Astrocyte (in vitro differentiated cells and primary cell): Measurements from ENCODE around the gene GNGT1. TPM values are rescaled to one million over a fixed set of nuclear protein-coding genes. Genes with fewer than 3 reads are reported as not detected.

Experiments
- DNase-seq: peaks from one replicate; pipeline ENCODE4 v3.0.0-alpha.2; 2010; ENCODE audit warnings: low read depth
- FAIRE-seq: peaks from 2 replicates; lab custom pipeline; 2011; peaks lifted over from hg19 to GRCh38; lab: Jason Lieb, UNC
- H2AFZ ChIP-seq: 2 replicates; pipeline ENCODE4 v1.6.0; 2012; ENCODE audit warnings: low read depth, low read length, inconsistent platforms
- H3K27ac ChIP-seq: 2 replicates; pipeline ENCODE4 v1.5.1; 2011; ENCODE audit warnings: low read depth, low read length, inconsistent platforms
- H3K27me3 ChIP-seq: 2 replicates; pipeline ENCODE4 v1.6.0; 2011; ENCODE audit warnings: low read length, inconsistent platforms; ENCODE audit not compliant: insufficient read depth
- H3K36me3 ChIP-seq: 2 replicates; pipeline ENCODE4 v1.5.1; 2011; ENCODE audit warnings: low read length, inconsistent platforms; ENCODE audit not compliant: insufficient read depth
- H3K4me1 ChIP-seq: 2 replicates; pipeline ENCODE4 v1.5.1; 2011; ENCODE audit warnings: low read length, inconsistent platforms; ENCODE audit not compliant: insufficient read depth
- H3K4me2 ChIP-seq: 2 replicates; pipeline ENCODE4 v1.6.0; 2012; ENCODE audit warnings: low read length, inconsistent platforms
- H3K4me3 ChIP-seq: 2 replicates; pipeline ENCODE4 v1.5.1; 2011; ENCODE audit warnings: low read depth, mild to moderate bottlenecking, low read length, inconsistent platforms; ENCODE audit not compliant: insufficient read depth
- H3K79me2 ChIP-seq: 2 replicates; pipeline ENCODE4 v1.6.0; 2012; ENCODE audit warnings: mild to moderate bottlenecking, low read length, inconsistent platforms; ENCODE audit not compliant: insufficient read depth
- H3K9ac ChIP-seq: 2 replicates; pipeline ENCODE4 v1.6.0; 2012; ENCODE audit warnings: mild to moderate bottlenecking, low read length, inconsistent platforms
- H3K9me3 ChIP-seq: 2 replicates; pipeline ENCODE4 v1.5.1; 2012; ENCODE audit warnings: low read depth, mild to moderate bottlenecking, low read length, inconsistent platforms; ENCODE audit not compliant: insufficient read depth
- H4K20me1 ChIP-seq: 2 replicates; pipeline ENCODE4 v1.6.0; 2012; ENCODE audit warnings: low read length, inconsistent platforms; ENCODE audit not compliant: insufficient read depth
- H3K27ac Mint-ChIP-seq: one replicate; pipeline ENCODE4 v1.8.0; 2021; ENCODE audit warnings: mild to moderate bottlenecking, mixed read lengths; ENCODE audit not compliant: unreplicated experiment
- H3K27me3 Mint-ChIP-seq: one replicate; pipeline ENCODE4 v1.8.0; 2021; ENCODE audit warnings: low read depth, mixed read lengths; ENCODE audit not compliant: unreplicated experiment
- H3K36me3 Mint-ChIP-seq: one replicate; pipeline ENCODE4 v1.8.0; 2021; ENCODE audit warnings: low read depth, mixed read lengths; ENCODE audit not compliant: unreplicated experiment
- H3K4me1 Mint-ChIP-seq: one replicate; pipeline ENCODE4 v1.8.0; 2021; ENCODE audit warnings: low read depth, mixed read lengths; ENCODE audit not compliant: unreplicated experiment
- H3K4me3 Mint-ChIP-seq: one replicate; pipeline ENCODE4 v1.8.0; 2021; ENCODE audit warnings: mild to moderate bottlenecking, moderate library complexity, mixed read lengths; ENCODE audit not compliant: unreplicated experiment
- H3K9me3 Mint-ChIP-seq: one replicate; pipeline ENCODE4 v1.8.0; 2021; ENCODE audit warnings: mild to moderate bottlenecking, mixed read lengths; ENCODE audit not compliant: unreplicated experiment
- EZH2 ChIP-seq: IDR thresholded peaks from 2 replicates; pipeline ENCODE4 v1.6.1; 2012; ENCODE audit warnings: mild to moderate bottlenecking, low read length, inconsistent platforms; ENCODE audit not compliant: insufficient read depth
- total RNA-seq: library from RNA; stranded (reverse); gene quantifications from 2 replicates; pipeline ENCODE4 v1.2.1, GENCODE V29; 2021
- TF ChIP-seq, protein P1 (sequence below): IDR thresholded peaks from 2 replicates; pipeline ENCODE4 v1.5.1; 2011; ENCODE audit warnings: low read depth, mild to moderate bottlenecking, inconsistent platforms, low read length, moderate library complexity; ENCODE audit not compliant: insufficient read depth

The GNGT1 gene
- total RNA-seq, 1 donor from 2014 or later, result not detected

DNA sequence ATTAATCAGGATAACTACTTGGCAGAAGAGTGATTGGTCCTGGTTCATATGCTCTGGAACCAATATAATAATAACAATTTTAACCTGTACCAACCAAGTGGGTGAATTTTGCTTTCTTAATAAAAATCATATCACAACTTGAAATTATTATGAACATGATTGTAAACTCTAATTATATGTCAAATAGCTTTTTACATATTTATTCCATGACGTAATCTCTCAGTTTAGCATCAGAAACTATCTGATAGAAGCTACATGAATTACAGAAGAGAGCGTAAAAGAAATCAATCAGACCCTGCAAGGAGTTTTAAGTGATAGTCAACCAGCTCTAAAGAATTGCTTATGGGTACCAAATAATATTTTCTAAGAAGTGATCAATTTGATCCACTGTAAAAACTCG lies 25.3 kb downstream of the GNGT1 start:
- FAIRE-seq (no peak), DNase-seq (no peak)
- no peaks in the 10 kb centered on the region for H3K79me2 ChIP-seq
- H3K27ac ChIP-seq, result no peak overlapping the region
- no peaks in the 10 kb centered on the region for H3K27me3 Mint-ChIP-seq
- no peak overlapping the region for H3K4me2 ChIP-seq
- H3K36me3 Mint-ChIP-seq, result peaks cover 2% of the 10 kb centered on the region
- H3K4me1 Mint-ChIP-seq, result no peaks in the 10 kb centered on the region
- no peak overlapping the region for H3K27ac Mint-ChIP-seq
- no peaks in the 10 kb centered on the region for H3K4me1 ChIP-seq
- no peaks in the 10 kb centered on the region for H3K27me3 ChIP-seq
- no peaks in the 10 kb centered on the region for H3K9me3 Mint-ChIP-seq
- TF ChIP-seq, protein P1, sequence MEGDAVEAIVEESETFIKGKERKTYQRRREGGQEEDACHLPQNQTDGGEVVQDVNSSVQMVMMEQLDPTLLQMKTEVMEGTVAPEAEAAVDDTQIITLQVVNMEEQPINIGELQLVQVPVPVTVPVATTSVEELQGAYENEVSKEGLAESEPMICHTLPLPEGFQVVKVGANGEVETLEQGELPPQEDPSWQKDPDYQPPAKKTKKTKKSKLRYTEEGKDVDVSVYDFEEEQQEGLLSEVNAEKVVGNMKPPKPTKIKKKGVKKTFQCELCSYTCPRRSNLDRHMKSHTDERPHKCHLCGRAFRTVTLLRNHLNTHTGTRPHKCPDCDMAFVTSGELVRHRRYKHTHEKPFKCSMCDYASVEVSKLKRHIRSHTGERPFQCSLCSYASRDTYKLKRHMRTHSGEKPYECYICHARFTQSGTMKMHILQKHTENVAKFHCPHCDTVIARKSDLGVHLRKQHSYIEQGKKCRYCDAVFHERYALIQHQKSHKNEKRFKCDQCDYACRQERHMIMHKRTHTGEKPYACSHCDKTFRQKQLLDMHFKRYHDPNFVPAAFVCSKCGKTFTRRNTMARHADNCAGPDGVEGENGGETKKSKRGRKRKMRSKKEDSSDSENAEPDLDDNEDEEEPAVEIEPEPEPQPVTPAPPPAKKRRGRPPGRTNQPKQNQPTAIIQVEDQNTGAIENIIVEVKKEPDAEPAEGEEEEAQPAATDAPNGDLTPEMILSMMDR, result no peak
- no peak overlapping the region for H2AFZ ChIP-seq
- no peak overlapping the region for H3K4me3 ChIP-seq
- H4K20me1 ChIP-seq, result no peaks in the 10 kb centered on the region
- H3K36me3 ChIP-seq, result no peaks in the 10 kb centered on the region
- no peak overlapping the region for H3K9ac ChIP-seq
- no peaks in the 10 kb centered on the region for H3K9me3 ChIP-seq
- H3K4me3 Mint-ChIP-seq, result no peak overlapping the region

DNA sequence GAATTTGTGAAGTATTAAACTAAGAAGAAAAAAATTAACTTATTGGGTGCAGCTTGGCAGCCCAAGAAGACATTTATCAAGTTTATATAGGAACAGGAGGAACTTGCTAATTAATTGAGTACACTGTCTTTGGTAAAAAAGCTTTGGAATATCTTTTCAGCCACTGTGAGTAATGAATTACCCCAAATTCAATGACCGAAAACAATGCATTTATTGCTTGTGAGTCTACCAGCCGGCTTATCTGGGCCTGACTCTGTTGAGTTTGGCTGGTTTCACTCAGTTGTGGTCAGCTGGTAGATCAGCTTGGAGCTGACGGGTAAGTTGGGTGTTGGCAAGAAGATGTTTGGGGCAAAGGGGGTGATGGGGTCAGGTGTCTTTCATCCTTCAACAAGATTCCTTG lies 26.8 kb downstream of the GNGT1 start:
- H3K4me2 ChIP-seq, result no peak overlapping the region
- FAIRE-seq, result no peak
- no peak overlapping the region for H3K4me3 Mint-ChIP-seq
- DNase-seq, result peak; percentile 75
- no peaks in the 10 kb centered on the region for H3K9me3 ChIP-seq
- peaks cover 3% of the 10 kb centered on the region for H3K9me3 Mint-ChIP-seq
- no peaks in the 10 kb centered on the region for H3K27me3 ChIP-seq
- H3K4me1 Mint-ChIP-seq, result peaks cover 2% of the 10 kb centered on the region
- no peaks in the 10 kb centered on the region for H4K20me1 ChIP-seq
- H3K27ac ChIP-seq, result no peak overlapping the region
- H3K36me3 ChIP-seq, result no peaks in the 10 kb centered on the region
- no peaks in the 10 kb centered on the region for H3K27me3 Mint-ChIP-seq
- no peaks in the 10 kb centered on the region for H3K79me2 ChIP-seq
- no peak overlapping the region for H3K27ac Mint-ChIP-seq
- H3K36me3 Mint-ChIP-seq, result no peaks in the 10 kb centered on the region
- no peak overlapping the region for H3K4me3 ChIP-seq
- H3K9ac ChIP-seq, result no peak overlapping the region
- H2AFZ ChIP-seq, result no peak overlapping the region
- no peak for TF ChIP-seq EZH2
- TF ChIP-seq, protein P1, result no peak
- no peaks in the 10 kb centered on the region for H3K4me1 ChIP-seq

- DNase-seq (no peak), FAIRE-seq (no peak)
- Histone ChIP-seq H3K4me3 (no peak overlapping the region), H3K79me2 (no peaks in the 10 kb centered on the region), H4K20me1 (no peaks in the 10 kb centered on the region), H3K4me2 (no peak overlapping the region), H3K36me3 (no peaks in the 10 kb centered on the region), H2AFZ (no peak overlapping the region), H3K27ac (no peak overlapping the region), H3K9ac (no peak overlapping the region), H3K9me3 (no peaks in the 10 kb centered on the region), H3K27me3 (no peaks in the 10 kb centered on the region), H3K4me1 (no peaks in the 10 kb centered on the region)
- H3K27ac Mint-ChIP-seq, result no peak overlapping the region
- H3K9me3 Mint-ChIP-seq, result peaks cover 3% of the 10 kb centered on the region
- H3K36me3 Mint-ChIP-seq, result no peaks in the 10 kb centered on the region
- no peak overlapping the region for H3K4me3 Mint-ChIP-seq
- peaks cover 4% of the 10 kb centered on the region for H3K27me3 Mint-ChIP-seq
- H3K4me1 Mint-ChIP-seq, result peaks cover 7% of the 10 kb centered on the region
- TF ChIP-seq, protein P1, result no peak
- no peak for TF ChIP-seq EZH2
These were observed 28.7 kb downstream of the GNGT1 start for GRCh38 chr7:93935102-93935501.
